Colon (tissue), 2 donors: Measurements from ENCODE around the gene VSTM2B.

ENCODE experiments used
- FAIRE-seq: peaks from 2 replicates; lab custom pipeline; 2012; peaks lifted over from hg19 to GRCh38; lab: Jason Lieb, UNC
- donor health status: control.
- donor health status: control.

VSTM2B gene

DNA sequence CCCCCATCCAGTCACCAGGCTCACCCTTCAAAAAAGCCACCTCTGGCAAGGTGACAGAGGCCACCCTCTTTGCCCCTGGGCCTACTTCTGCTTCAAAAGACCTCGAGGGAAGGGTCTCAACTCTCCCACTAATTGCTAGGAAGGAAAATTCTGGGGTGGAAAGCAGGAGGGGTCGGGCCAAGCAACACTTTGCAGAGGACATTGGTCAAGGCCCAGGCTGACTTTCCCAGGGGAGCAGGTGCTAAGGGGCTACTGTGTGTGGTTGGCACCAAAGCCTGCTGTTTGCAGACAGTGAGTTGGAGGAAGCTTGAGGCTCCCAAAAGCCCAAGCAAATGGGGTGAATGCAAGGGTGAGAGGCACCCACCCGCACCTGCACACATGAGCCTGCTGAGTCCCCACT lies 28.6 kb upstream of the VSTM2B start:
- FAIRE-seq: no peak

DNA sequence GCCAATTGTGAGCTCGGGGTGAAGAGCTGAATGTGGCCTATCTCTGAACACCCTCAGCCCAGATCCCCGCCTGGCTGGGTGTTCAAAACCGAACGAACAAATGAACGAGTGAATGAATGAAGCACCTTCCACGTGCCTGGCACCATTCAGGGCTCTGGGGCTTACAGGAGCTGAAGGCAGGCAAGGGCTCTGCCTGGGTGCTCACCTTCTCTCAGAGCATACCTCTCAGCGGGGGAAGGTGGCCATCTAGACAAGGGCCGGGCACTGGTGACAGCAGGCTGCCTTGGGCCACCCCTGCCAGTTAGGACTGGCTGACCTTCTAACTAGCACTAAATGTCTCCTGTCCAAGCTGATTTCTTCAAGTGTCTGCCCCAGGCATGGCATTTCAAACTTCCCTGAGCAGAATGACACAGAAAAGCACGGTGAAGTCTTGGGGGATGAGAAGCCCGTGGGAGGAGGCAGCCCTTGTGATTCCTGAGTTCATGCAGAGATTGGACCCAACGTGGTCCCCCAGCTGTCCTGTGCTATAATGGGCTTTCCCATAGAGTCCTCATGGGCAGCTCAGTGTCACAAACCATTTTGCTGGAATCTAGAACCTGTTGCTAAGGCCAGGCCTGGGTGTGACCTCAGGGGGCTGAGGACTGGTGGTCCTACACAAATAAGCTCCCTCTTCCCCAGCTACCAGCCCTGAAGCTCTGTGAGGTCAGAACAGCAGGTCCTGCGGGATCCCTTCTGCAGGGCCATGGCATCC lies 27.9 kb upstream of the VSTM2B start:
- no peak for FAIRE-seq

DNA sequence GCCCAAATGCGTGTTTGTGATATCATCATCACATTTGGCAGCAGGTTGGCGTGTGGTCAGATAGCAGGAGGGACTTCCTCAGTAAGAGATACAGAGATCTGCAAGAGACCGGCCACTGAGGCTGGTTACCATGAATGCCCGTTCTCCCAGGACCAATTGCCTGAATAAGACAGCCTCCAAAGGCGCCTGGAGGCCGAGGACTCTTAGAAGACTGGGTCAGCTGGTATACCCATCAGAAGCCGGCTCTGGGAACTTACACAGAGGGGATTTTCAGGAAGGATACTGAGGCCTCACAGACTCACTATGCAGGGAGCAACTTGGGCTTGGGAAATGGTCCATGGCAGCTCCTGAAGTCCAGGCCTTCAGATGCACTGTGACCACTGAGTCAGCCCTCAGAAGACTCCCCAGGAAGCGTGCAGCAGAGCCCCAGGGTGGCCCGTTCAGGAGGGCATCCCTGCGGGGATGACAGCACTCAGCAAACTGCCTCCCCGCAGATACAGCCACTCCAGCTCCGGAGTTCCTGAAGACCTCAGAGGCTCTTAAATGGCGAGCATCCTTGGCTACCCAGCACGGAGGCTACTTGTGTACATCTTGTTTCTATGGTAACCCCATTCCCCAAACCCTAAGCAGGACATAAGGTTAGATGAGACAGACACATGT lies 26.4 kb upstream of the VSTM2B start:
- no peak for FAIRE-seq

DNA sequence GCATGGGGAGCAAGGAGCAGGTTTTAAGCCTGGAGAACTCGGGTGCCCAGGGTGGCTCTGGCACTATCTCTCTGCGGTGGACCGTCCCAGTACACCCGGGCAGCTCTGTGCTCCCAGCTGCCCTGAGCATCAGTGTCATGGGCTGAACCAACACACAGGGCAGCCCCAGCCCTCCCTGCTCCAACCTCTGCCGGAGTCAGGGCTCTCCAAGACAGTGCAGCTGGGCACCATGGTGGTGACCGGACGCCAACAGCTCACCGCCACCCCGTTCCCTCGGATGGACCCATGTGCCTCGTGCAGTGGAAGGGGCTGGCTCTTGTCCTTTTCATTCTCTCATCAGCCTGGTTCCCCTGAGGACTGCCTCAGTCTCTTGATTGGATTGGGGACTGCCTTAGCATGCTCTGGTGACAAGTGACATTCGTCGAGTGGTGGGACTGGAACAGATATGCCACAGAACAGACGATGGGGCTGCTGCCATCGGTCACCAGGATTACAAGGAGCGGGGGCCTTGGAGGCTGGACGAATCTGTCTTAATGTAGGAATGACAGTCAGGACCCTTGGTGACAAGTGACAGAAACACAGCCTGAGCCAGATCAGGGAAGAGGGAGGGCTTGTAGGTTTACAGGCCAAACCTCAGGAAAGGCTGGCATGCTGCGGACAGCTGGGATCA lies 25.7 kb upstream of the VSTM2B start:
- no peak for FAIRE-seq

DNA sequence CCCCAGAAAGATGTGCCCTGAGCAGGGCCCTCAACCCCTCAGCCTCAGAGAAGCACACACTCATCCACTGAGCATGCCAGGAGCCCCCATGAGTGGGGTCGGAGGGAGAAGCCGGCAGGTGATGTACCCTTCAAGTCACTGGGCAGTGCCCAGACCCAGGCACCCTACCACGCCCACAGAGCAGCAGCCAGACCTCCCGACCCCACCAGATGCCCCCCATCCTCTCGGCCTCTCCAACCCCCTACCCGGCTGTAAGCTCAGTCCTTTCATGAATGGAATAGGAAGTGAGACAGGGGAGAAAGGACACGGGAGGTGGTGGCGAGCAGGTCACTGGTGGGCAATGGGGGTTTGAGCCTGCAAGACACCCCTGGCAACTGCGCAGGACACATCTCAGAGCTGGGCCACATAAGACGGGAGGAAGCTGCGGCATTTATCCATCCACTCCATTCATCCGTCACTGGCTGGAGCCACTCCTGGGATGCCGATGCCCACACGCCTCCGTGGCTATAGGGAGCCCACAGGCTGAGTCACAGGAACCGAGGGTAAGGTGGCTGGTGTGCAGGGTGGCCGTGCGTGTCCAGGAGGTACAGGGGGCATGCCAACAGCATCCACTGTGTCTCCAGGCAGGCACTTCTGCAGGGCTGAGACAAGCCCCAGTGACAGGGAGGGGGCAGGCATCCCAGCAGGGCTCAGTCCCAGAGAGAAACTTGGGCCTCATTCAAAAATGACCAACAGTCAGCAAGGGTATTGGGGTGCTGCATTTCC lies 23.8 kb upstream of the VSTM2B start:
- no peak for FAIRE-seq

DNA sequence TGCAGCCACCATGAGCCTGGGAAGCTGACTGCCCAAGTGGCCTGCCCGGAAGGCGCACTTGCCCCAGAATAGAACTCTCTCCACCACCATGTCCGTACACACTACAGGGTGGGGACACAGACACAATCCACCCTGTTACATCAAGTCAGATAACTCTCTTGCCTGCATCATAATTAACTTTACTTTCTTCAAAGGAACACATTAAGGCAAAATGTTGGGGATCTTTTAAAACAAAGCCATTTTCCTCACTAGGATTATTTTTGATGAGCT lies 23.3 kb upstream of the VSTM2B start:
- FAIRE-seq: no peak

DNA sequence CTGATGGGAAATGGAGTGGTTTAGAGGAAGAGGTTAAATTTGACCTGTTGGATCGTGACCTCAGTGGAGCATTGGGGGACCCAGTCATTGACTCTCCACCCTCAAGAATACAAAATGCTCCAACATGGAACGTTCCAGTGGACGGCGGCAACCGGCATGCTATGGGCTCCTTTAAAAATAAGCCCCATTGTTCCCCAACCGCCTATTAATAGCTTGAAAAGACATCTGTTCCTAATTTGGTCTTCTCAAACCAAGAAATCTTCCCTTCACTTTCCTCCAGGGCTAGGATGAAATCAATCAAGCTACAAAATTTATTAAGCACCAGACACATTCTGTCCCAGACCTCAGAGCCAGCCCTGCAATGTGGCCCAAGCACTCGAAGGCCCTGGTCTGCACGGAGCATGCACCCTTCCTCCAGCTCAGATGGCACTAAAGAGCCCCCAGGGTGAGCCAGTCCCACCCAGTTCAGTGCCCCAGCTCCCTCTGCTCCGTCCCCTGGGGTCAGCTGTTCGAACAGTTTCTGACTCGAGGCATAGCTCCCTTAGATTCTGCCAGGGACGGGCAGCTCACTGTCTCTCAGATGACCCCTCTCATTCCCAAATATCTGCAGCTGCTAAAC lies 22.5 kb upstream of the VSTM2B start:
- no peak for FAIRE-seq

DNA sequence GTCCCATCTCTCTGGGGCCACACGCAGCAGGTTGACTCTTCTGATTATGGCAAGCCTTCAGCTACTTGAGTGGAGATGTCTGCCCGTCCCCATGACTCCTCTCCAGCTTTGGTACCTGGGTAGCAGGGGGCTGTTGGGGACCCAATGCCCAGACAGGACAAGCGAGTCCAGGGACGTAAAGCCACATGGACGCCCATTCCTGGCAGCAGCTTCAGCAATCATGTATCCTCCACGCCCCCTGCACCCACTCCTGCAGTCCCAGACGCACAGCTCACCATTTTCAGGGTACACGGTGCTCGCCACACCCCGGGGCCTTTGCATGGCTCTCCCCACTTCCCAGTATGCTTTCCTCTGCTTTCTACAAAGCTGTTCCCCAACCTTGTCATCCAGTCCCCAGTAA lies 22.0 kb upstream of the VSTM2B start:
- no peak for FAIRE-seq

DNA sequence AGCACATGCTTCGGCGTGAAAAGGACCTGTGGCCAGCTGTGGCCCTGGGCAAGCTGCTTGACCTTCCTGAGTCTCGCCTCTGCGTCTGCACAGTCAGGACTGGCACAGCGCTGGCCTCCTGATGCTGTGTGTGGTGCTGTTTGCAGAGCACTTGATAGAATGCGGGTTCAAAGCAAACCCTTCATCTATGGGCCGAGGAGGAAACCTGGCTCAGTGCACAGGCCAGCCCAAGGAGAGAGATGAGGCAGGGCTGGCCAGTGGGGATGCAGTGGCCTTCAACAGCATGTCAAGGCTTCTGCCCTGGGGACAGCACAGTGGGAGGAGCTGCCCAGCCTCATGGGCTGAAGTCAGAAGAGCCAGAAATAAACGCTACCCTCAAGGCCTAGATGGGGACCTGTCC lies 21.3 kb upstream of the VSTM2B start:
- no peak for FAIRE-seq

DNA sequence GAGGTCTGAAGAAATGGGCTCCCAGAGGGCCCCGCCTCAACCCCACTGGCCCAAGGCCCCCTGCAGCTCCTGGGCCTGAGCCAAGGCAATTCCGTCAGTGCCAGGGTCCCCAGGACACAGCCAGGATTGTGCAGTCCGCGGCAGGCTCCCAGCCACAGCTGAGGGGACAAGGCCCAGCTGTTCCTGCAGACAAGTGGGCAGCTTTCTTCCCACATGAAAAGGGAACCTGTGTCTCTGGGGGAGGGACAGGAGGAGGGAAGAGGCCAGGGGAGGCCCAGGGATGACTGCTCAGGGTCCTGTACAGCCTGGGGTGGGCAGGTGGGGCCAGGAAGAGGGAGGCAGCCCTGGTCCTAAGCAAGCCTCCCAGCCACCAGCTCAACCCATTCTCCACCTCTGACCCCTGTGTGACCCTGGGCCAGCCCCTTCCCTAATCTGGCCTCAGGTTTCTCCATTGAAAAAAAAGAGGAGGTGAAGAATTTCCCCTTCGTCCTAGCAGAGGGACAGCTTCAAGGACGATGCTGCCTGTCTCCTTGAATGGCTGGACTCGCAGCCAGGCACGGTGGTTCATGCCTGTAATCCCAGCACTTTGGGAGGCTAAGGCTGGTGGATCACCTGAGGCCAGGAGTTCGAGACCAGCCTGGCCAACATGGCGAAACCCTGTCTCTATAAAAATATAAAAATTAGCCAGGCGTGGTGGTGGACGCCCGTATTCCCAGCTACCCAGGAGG lies 20.5 kb upstream of the VSTM2B start:
- FAIRE-seq: no peak

DNA sequence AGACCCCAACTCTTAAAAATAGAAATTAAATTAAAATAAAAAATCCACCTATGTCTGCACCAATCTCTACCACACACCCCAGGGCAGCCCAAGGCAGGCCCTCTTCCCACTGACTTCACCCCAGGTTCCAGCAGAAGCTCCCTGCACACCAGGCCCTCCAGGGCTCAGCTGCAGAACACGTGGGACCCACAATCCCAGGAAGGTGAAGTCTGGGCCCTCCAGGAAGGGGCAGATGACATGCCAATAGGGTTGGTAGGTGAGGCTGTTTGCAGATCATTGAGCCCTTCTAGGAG lies 19.2 kb upstream of the VSTM2B start:
- FAIRE-seq: no peak

DNA sequence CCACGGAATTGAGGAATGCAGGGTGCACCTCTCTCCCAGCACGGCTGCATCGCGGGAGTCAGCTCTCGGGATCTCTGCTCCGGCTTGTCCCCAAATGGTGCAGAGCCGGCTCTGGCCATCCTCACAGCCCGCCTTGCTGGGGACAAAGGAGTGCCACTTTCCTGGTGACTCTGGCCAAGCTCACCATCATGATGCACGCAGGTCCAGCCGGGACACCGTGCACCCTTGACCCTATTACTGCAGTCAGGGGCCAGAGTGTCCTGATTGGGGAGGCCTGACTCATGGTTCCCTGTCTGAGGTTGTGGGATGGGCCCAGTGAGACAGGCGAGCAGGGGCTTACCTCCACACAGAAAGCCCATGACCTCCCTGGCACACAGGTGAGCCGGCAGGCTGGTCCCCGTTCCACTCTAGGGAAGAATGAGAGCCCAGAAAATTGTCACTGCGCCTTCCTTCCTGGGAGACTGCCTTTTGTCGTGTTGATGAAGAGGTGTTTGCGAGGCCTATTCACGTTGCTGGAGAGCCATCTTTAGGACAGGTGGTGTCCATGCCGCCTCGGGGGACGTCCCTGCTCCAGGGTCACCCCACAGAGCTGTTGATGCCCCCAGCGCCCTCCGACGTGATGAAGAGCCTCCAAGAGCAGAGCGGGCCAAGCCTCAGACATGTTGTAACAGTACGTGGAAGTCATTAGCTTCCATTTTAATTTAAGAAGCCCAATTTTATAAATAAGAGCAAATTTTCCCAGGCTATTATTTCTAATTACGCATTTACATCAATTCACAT lies 18.5 kb upstream of the VSTM2B start:
- FAIRE-seq: no peak

DNA sequence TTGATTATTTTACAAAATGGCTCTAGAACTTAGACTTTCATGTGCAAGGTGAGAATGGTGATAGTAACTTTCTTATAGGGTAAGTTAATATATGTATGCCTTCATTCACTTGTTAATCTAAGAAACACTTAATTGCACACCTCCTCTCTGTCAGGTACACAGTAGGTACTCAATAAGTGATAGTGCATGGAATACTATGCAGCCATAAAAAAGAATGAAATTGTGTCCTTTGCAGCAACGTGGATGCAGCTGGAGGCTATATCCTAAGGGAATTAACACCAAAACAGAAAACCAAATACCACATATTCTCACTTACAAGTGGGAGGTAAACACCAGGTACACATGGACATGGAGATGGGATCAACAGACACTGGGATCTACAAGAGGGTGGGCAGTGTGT lies 17.6 kb upstream of the VSTM2B start:
- no peak for FAIRE-seq

DNA sequence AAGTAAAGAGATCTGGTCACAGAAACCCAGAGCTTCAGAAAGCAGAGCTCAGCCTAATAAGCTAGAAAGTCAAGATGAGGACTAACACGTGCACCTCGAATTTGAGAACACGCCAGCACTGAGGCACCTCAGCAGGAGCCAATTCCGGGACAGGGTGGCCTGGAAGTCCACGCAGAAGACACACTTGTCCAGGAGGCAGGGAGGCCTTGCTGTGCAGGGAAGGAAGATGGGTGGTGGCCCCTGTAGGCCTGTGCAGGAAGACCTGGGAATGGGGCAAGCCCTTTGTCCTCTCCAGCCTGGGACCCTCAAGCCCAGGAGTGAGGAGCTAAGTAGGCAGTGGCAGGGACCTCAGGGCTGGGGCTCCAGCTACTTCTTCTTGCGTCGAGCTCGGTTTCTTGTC lies 16.3 kb upstream of the VSTM2B start:
- no peak for FAIRE-seq

DNA sequence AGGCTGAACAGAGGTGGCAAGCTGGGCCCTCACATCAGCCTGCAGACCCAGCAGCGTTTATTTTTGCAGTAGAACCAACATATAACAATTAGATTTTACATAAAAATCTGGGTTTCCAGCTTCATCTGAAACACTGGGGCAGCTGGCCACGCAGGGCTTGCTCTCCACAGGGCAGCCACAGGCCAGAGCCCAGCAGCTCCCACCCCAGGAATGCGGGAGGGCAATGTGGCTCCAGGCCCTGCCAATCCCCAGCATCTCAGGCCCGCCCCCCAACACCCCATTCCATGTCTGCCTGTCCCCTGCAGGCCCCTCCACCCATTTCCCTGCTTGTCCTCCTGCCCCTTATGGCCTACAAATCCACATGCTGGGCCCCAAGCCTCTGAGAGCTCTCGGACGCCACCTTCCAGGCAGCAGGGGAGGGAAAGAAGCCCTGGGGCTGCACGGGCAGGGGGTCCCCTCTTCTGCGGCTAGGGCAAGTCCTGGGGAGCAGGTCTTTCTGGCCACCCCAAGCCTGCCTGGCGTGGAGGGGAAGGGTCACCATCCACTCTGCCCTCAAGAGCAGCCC lies 15.0 kb upstream of the VSTM2B start:
- no peak for FAIRE-seq

DNA sequence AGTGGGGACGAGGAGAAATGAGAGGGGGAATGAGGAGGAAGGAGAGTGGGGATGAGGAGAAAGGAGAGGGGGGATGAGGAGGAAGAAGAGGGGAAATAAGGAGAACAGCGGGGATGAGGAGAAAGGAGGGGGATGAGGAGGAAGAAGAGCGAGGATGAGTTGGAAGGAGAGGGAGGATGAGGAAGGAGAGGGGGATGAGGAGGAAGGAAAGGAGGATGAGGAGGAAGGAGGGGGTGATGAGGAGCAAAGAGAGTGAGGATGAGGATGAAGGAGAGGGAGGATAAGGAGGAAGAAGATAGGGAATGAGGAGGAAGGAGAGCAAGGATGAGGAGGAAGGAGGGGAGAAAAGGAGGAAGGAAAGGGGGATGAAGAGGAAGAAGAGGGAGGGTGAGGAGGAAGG lies 14.0 kb upstream of the VSTM2B start:
- no peak for FAIRE-seq

DNA sequence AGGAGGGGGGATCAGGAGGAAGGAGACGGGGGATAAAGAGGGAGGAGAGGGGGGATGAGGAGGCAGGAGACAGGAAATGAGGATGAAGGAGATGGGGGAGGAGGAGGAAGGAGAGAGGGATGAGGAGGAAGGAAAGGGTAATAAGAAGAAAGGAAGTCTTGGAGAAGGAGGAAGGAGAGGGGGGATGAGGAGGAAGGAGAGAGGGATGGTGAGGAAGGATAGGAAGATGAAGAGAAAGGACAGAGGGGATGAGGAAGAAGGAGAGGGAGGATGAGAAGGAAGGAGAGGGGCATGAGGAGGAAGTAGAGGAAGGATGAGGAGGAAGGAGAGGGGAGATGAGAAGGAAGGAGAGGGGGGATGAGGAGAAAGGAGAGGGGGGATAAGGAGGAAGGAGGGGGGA lies 13.0 kb upstream of the VSTM2B start:
- no peak for FAIRE-seq

DNA sequence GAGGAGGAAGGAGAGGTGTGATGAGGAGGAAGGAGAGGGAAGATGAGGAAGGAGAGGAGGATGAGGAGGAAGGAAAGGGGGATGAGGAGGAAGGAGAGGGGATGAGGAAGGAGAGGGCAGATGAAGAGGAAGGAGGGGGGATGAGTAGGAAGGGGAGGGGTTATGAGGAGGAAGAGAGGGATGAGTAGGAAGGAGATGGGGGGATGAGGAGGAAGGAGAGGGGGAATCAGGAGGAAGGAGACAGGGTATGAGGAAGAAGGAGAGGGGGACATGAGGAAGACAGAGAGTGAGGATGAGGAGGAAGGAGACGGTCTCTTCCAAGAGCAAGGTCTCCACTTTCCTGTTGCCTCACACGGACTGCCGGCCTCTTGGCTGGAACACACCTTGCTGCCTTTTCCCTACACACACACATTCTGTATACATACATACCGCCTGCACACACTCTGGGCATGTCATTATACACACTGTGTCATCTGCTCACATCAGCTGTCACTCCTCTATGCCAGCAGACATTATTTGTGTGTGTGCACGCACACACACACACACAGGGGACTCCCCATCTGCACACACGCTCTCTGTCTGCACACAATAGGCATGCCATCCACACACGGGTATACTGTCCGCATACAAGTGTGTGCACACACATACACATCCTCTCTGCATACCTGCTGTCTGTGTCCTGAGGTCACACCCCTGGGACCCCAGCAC lies 11.1 kb upstream of the VSTM2B start:
- no peak for FAIRE-seq

DNA sequence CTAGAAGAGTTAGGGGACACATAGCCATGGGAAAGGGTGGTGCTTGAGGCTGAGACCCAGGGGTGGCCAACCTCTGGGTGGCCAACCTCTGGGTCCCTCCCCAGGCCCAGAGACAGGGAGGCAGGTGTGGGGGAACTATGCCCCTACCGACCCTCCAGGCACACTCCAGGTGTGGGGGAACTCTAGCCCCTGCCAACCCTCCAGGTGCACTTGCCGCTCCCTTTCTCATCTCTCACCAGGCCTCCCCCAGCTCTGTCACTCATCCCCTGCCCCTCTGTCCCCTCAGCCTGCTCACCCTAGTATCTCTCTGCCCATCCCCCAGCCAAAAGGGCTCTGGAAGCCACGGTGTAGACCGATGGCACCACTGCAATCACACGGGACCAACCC lies 10.6 kb upstream of the VSTM2B start:
- FAIRE-seq: no peak

DNA sequence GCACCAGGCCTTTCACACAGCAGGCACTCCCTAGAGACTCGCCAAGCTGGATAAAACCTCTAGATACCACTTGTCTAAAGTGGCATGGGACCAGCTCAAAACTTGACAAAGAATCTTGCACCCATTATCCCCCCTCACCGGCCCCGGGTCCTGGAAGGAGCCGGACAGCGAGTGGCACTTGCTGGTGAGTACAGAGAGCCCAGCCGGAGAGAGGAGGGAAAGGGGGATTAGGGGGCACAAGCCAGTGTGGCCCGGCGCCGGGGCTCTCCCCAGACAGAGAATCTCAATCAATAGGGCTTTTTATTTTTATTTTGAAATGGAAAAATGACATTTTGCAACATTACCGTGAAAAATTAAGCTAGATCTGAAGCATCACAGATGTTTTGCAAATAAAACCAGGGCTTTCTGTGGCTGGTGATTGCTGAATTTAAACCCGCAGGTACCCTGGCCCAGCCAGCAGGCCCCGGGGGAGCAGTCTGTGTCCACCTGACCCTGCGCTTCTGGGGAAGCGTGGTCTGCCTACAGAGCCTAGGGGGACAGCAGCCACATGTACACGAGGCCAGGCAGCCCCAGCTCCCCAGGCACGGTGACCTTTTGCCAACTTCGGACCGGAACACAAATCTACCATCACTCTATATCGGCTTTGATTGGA lies 10.0 kb upstream of the VSTM2B start:
- no peak for FAIRE-seq
